DOHH2 (cell line): ENCODE results near the gene FHOD1.

ENCODE experiments used
- H3F3A ChIP-seq: fragments of 200-600 bp; sonication (generic), shearing (Covaris generic); 2 replicates; pipeline ENCODE4 v1.6.0; 2016; ENCODE audit warnings: antibody characterized with exemption, mild to moderate bottlenecking; ENCODE audit not compliant: control insufficient read depth, insufficient read depth
- H3K27ac ChIP-seq: fragments of 200-600 bp; sonication (generic); 2 replicates; pipeline ENCODE4 v1.5.1; 2014; ENCODE audit warnings: low read depth, mild to moderate bottlenecking, low read length, moderate library complexity
- H3K27me3 ChIP-seq: fragments of 200-600 bp; sonication (generic); 2 replicates; pipeline ENCODE4 v1.6.1; 2014; ENCODE audit warnings: mild to moderate bottlenecking, low read length, mixed read lengths; ENCODE audit not compliant: control insufficient read depth
- H3K36me3 ChIP-seq: fragments of 200-600 bp; sonication (generic); 2 replicates; pipeline ENCODE4 v1.6.1; 2014; ENCODE audit warnings: mild to moderate bottlenecking, low read length, moderate library complexity, mixed read lengths; ENCODE audit not compliant: control insufficient read depth
- H3K4me1 ChIP-seq: fragments of 200-600 bp; sonication (generic); 2 replicates; pipeline ENCODE4 v1.6.1; 2014; ENCODE audit warnings: mild to moderate bottlenecking, low read length, mixed read lengths; ENCODE audit not compliant: control insufficient read depth
- H3K4me2 ChIP-seq: fragments of 200-600 bp; sonication (generic); 2 replicates; pipeline ENCODE4 v1.6.0; 2014; ENCODE audit warnings: mild to moderate bottlenecking, low read length, moderate library complexity
- H3K4me3 ChIP-seq: fragments of 200-600 bp; sonication (generic); 2 replicates; pipeline ENCODE4 v1.5.1; 2014; ENCODE audit warnings: mild to moderate bottlenecking, low read length, mixed read lengths
- H3K79me2 ChIP-seq: fragments of 200-600 bp; sonication (generic); 2 replicates; pipeline ENCODE4 v1.6.1; 2014; ENCODE audit warnings: mild to moderate bottlenecking, low read length, mixed read lengths; ENCODE audit not compliant: control insufficient read depth
- H3K9me2 ChIP-seq: fragments of 200-600 bp; sonication (generic); replicated peaks from 2 replicates; pipeline ENCODE4 v1.6.1; 2014; ENCODE audit warnings: mild to moderate bottlenecking, low read length, mixed read lengths; ENCODE audit not compliant: control insufficient read depth
- H3K9me3 ChIP-seq: fragments of 200-600 bp; sonication (generic); 2 replicates; pipeline ENCODE4 v1.6.1; 2014; ENCODE audit warnings: antibody characterized with exemption, low read length, mixed read lengths; ENCODE audit not compliant: control insufficient read depth, insufficient read depth
- H4K20me1 ChIP-seq: fragments of 200-600 bp; sonication (generic); 2 replicates; pipeline ENCODE4 v1.6.0; 2014; ENCODE audit warnings: low read depth, mild to moderate bottlenecking, antibody characterized with exemption, low read length, moderate library complexity; ENCODE audit not compliant: control insufficient read depth, insufficient read depth
- CTCF ChIP-seq: fragments of 200-600 bp; sonication (generic); IDR thresholded peaks from one replicate; pipeline ENCODE4 v1.5.1; 2014; ENCODE audit warnings: antibody characterized with exemption, mild to moderate bottlenecking, low read depth, low read length; ENCODE audit not compliant: poor library complexity, severe bottlenecking
- EZH2phosphoT487 ChIP-seq: fragments of 200-600 bp; sonication (generic); IDR thresholded peaks from 2 replicates; pipeline ENCODE4 v1.6.1; 2017; ENCODE audit warnings: borderline replicate concordance, mild to moderate bottlenecking, antibody characterized with exemption, low read length, moderate library complexity, mixed read lengths

FHOD1 gene

GRCh38 chr16:67235816-67236562 lies 11.3 kb downstream of the FHOD1 start:
- no peak overlapping the region for H3K4me2 ChIP-seq
- TF ChIP-seq CTCF (no peak), EZH2phosphoT487 (no peak)

GRCh38 chr16:67234180-67234597 lies 13.1 kb downstream of the FHOD1 start:
- TF ChIP-seq EZH2phosphoT487 (no peak), CTCF (no peak)
- Histone ChIP-seq H3K79me2 (no peaks in the 10 kb centered on the region), H3K4me3 (no peak overlapping the region), H3K9me2 (no peaks in the 10 kb centered on the region), H3K27me3 (no peaks in the 10 kb centered on the region), H3K4me2 (no peak overlapping the region), H3K36me3 (peaks cover 37% of the 10 kb centered on the region), H3K4me1 (peaks cover 5% of the 10 kb centered on the region), H3F3A (no peaks in the 10 kb centered on the region), H3K9me3 (no peaks in the 10 kb centered on the region), H4K20me1 (peaks cover 5% of the 10 kb centered on the region; the same call in 1 of the 2 replicates), H3K27ac (no peak overlapping the region)

More at GRCh38 chr16:67235816-67236562, 11.3 kb downstream of the FHOD1 start:
- no peaks in the 10 kb centered on the region for H3K79me2 ChIP-seq
- H3K27ac ChIP-seq, result no peak overlapping the region
- H4K20me1 ChIP-seq, result peaks cover 5% of the 10 kb centered on the region; the same call in 1 of the 2 replicates
- H3K27me3 ChIP-seq, result no peaks in the 10 kb centered on the region
- H3K4me1 ChIP-seq, result peaks cover 5% of the 10 kb centered on the region
- no peaks in the 10 kb centered on the region for H3K9me2 ChIP-seq
- peaks cover 19% of the 10 kb centered on the region for H3K36me3 ChIP-seq
- no peak overlapping the region for H3K4me3 ChIP-seq
- H3F3A ChIP-seq, result no peaks in the 10 kb centered on the region
- H3K9me3 ChIP-seq, result no peaks in the 10 kb centered on the region

- no peak overlapping the region for H3K4me3 ChIP-seq
- H4K20me1 ChIP-seq, result peaks cover 5% of the 10 kb centered on the region; the same call in 1 of the 2 replicates
Observed at GRCh38 chr16:67233596-67233995, 13.7 kb downstream of the FHOD1 start.

More at GRCh38 chr16:67233596-67233995, 13.7 kb downstream of the FHOD1 start:
- Histone ChIP-seq H3K4me1 (peaks cover 5% of the 10 kb centered on the region), H3K4me2 (no peak overlapping the region), H3K9me3 (no peaks in the 10 kb centered on the region), H3K27me3 (no peaks in the 10 kb centered on the region), H3K79me2 (no peaks in the 10 kb centered on the region; the same call in 1 of the 2 replicates), H3K36me3 (peaks cover 43% of the 10 kb centered on the region), H3K9me2 (no peaks in the 10 kb centered on the region), H3F3A (no peaks in the 10 kb centered on the region), H3K27ac (no peak overlapping the region)
- TF ChIP-seq EZH2phosphoT487 (no peak), CTCF (no peak)
